HG02759 (cell line): ENCODE measurements around the gene HNRNPCL2.
"Not testable (repeated sequence)": the region's sequence is repeated elsewhere in the genome, so short reads cannot be mapped to it uniquely, and the experiment has no call there.

ENCODE experiments used
- ATAC-seq: cut with Tn5 transposase; IDR thresholded peaks from one replicate; pipeline ENCODE4 v1.9.1; 2021; ENCODE audit warnings: mild to moderate bottlenecking, moderate library complexity; ENCODE audit not compliant: unreplicated experiment

HNRNPCL2 gene

DNA sequence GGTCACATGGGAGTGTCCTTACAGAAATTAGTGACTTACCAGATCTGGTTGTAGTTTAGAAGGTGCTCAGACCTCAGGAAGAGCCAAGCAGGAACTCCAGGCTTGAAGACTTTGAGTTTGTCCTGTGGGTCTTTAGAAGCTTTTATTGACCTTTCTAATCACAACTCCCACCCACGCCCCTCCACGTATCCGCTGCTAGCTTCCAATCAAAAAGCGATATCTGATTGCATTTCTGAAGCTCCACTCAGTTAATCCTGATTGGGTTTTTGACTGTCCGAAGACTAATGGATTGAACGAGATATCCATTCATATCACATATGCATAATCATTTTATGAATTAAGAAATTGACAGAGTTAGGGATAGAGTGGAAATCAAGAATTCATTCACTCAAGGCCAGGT, at the start of gene HNRNPCL2:
HNRNPCL2 (minus strand) TSS at position 101 of the 400 bp plus-strand sequence. CDS start 454 bp downstream, outside the sequence.
- ATAC-seq: not testable (repeated sequence)

DNA sequence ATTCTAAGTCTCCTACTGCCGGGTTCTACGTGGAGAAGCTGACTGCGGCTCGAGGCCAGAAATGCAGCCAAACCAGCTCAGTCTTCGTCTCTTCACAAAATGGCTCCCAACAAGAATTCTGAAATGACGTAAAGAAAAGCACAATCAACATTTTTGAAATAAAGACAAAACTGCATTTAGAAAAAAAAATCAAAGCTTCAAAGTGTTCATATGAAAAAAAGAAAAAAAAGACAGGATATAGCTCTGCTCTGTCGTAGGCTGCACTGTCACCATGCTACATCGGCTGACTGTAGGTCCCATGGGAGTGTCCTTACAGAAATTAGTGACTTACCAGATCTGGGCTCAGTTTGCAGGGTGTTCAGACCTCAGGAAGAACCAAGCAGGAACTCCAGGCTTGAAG, 48.9 kb upstream of the HNRNPCL2 start, which contains the start of gene HNRNPCL4:
HNRNPCL4 (minus strand) TSS at position 101 of the 400 bp plus-strand sequence. CDS start 164 bp downstream, outside the sequence.
- ATAC-seq: not testable (repeated sequence)

DNA sequence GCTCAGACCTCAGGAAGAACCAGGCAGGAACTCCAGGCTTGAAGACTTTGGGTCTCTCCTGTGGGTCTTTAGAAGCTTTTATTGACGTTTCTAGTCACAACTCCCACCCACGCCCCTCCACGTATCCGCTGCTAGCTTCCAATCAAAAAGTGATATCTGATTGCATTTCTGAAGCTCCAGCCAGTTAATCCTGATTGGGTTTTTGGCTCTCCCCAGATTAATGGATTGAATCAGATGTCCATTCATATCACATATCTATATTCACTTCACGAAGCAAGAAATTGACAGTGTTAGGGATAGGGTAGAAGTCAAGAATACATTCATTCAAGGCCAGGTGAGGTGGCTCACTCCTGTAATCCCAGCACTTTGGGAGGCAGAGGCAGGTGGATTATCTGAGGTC, 39.3 kb upstream of the HNRNPCL2 start, which contains the start of gene PRAMEF26:
PRAMEF26 (minus strand) TSS at position 101 of the 400 bp plus-strand sequence. CDS start 2,914 bp downstream, outside the sequence.
- ATAC-seq: not testable (repeated sequence)

- not testable (repeated sequence) for ATAC-seq
Measured at GRCh38 chr1:13070474-13070873, 46.2 kb downstream of the HNRNPCL2 start, which contains the start of gene PRAMEF25. Gene PRAMEF25, plus strand, starts transcription at chr1:13070774. Its CDS starts 2,920 bp downstream, at chr1:13073694.
